Effector memory CD8-positive, alpha-beta T cell (primary cell): ENCODE data around the gene CIT.

ENCODE experiments used
- ATAC-seq: fragments of 150-1000 bp; cut with Tn5 transposase; replicated peaks from 2 replicates; pipeline ENCODE4 v1.10.0; 2021; ENCODE audit warnings: mild to moderate bottlenecking, moderate library complexity
- DNase-seq, 3 experiments: peaks; one replicate each; pipeline ENCODE4 v3.0.0; 2021
- H3K27ac Mint-ChIP-seq, 2 donors: one replicate each; pipeline ENCODE4 v1.8.0; 2022; ENCODE audit warnings: mild to moderate bottlenecking in 2 of 2, mixed read lengths in 2 of 2, moderate library complexity in 2 of 2
- H3K27me3 Mint-ChIP-seq, 2 donors: one replicate each; pipeline ENCODE4 v1.8.0; 2022; ENCODE audit warnings: mixed read lengths in 2 of 2
- H3K36me3 Mint-ChIP-seq: one replicate; pipeline ENCODE4 v1.8.0; 2022; ENCODE audit warnings: mild to moderate bottlenecking, moderate library complexity, mixed read lengths; ENCODE audit not compliant: insufficient read depth
- H3K4me1 Mint-ChIP-seq, 2 donors: one replicate each; pipeline ENCODE4 v1.8.0; 2022; ENCODE audit warnings: low read depth in 2 of 2, mixed read lengths in 2 of 2
- H3K4me3 Mint-ChIP-seq, 2 donors: one replicate each; pipeline ENCODE4 v1.8.0; 2022; ENCODE audit warnings: mild to moderate bottlenecking in 2 of 2, mixed read lengths in 2 of 2, moderate library complexity in 2 of 2
- H3K9me3 Mint-ChIP-seq, 2 donors: one replicate each; pipeline ENCODE4 v1.8.0; 2022; ENCODE audit warnings: mixed read lengths in 2 of 2

CIT gene

DNA sequence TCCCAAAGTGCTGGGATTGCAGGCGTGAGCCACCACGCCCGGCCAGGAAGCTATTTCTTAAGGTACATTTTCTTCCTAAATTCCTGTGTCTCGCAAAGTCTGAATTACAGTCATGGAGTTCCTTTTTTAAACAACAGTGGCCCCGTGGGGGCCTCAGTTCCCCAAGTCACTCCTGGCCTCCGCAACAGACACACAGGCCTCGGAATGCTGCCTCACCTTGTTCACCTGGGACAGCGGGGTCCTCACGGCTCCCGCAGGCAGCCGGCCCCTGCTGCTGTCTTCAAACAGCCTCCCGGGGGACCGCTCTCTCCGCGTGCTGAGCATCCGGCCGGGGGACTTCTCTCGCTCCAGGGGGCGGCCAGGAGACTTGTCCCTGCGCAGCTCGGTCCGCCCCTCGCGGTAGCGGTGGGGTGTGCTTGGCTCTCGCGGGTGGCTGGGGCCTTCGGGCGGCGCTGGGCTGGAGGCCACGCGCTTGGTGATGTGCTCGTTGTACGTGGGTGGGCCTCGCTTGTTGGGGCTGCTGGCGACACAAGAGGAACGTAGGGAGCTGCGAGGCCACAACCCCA, 187.1 kb downstream of the CIT start:
- H3K36me3 Mint-ChIP-seq, result no peaks in the 10 kb centered on the region
- no peaks in the 10 kb centered on the region for H3K9me3 Mint-ChIP-seq
- H3K4me1 Mint-ChIP-seq, result no peaks in the 10 kb centered on the region
- ATAC-seq, result no peak
- DNase-seq, result no peak
- H3K27ac Mint-ChIP-seq, result no peak overlapping the region
- H3K27me3 Mint-ChIP-seq, result no peaks in the 10 kb centered on the region
- H3K4me3 Mint-ChIP-seq, result no peak overlapping the region

DNA sequence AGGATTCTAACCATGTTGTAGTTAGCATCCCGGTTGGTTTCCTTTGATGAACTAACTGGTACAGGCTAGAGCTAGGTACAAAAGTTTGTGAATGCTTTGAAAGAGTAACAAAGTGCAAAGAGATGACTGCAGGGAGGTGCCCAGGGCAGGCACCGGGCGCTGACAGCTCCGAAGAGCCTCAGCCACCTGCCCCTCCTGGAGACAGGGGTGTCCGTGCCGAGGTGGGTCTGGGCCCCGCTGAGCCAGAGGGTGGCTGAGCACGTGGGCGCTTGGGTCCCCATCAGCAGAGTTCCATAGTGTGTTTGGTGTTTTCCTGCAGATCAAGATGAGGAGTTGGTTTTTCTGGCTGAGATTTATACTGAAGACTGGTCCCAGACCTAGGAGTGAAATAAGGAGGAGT, 189.2 kb downstream of the CIT start:
- Mint-ChIP-seq H3K36me3 (no peaks in the 10 kb centered on the region), H3K27ac (no peak overlapping the region), H3K27me3 (no peaks in the 10 kb centered on the region), H3K4me3 (no peak overlapping the region), H3K4me1 (no peaks in the 10 kb centered on the region), H3K9me3 (no peaks in the 10 kb centered on the region)
- ATAC-seq, result no peak
- no peak for DNase-seq

DNA sequence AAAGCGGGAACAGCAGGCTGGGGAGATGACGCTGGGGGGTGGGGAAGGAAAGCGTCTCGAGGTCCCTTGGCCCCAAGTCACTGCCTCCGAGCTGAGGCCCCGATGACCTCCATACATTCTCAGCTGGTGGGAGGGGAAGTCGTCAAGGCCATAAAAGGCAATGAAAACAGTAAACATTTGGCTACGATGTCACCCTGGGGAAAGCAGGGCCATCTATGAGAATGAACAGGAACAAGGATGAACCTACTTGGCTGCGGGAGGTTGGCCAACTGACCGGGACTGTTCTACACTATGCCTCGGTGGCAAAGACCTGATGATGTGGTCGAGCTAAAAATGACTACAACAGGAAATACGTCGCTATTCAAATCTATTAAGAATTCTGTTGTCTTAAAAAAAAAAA, 189.7 kb downstream of the CIT start:
- Mint-ChIP-seq H3K27ac (no peak overlapping the region), H3K36me3 (no peaks in the 10 kb centered on the region), H3K27me3 (no peaks in the 10 kb centered on the region), H3K4me3 (no peak overlapping the region), H3K9me3 (no peaks in the 10 kb centered on the region), H3K4me1 (no peaks in the 10 kb centered on the region)
- no peak for DNase-seq
- ATAC-seq, result no peak

DNA sequence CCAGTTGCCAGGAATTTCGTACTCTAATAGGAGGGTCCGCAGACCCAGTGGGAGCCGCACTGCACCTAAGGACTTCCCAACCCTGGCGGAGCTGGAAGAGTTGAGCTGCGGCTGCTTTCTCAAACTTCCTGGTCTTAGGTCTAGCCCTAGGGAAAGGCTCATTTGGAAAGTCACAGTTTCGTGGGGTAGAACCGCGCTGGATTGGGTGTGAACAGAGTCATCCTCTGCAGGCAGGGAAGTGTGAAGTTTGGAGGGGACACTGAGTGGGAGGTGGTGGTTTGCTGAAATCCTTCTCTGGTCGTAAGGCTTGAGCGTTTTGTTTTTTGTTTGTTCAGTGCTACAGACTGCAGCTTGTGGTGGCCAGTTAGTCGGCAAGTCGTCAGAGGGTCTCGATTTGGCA, 190.3 kb downstream of the CIT start:
- Mint-ChIP-seq H3K4me3 (no peak overlapping the region), H3K4me1 (peaks cover 0 to 1% of the 10 kb centered on the region in 2 donors), H3K27ac (no peak overlapping the region), H3K9me3 (no peaks in the 10 kb centered on the region), H3K36me3 (no peaks in the 10 kb centered on the region), H3K27me3 (no peaks in the 10 kb centered on the region)
- ATAC-seq (no peak), DNase-seq (no peak)

DNA sequence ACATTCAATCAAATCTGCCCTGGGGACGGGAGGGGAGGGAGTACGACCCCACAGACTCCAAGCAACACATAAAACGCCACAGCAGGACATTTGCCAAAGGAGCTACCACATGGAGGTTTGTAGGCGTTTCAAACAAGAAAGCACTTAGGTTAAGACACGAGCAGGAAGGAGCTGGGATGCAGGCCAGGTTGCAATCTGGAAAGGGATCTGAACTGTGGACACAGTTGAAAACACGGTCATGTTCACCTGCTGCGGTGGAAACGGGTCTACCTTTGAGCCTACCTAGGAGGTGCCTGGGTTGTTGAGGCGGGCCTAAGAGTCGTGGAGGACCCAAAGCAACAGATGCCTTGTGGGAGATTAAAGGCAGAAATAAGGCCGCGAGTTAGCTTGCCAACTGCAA, 190.8 kb downstream of the CIT start:
- ATAC-seq (no peak), DNase-seq (no peak)
- peaks cover 0 to 1% of the 10 kb centered on the region in 2 donors for H3K4me1 Mint-ChIP-seq
- no peak overlapping the region for H3K4me3 Mint-ChIP-seq
- H3K27ac Mint-ChIP-seq, result no peak overlapping the region
- H3K9me3 Mint-ChIP-seq, result no peaks in the 10 kb centered on the region
- no peaks in the 10 kb centered on the region for H3K36me3 Mint-ChIP-seq
- H3K27me3 Mint-ChIP-seq, result no peaks in the 10 kb centered on the region

DNA sequence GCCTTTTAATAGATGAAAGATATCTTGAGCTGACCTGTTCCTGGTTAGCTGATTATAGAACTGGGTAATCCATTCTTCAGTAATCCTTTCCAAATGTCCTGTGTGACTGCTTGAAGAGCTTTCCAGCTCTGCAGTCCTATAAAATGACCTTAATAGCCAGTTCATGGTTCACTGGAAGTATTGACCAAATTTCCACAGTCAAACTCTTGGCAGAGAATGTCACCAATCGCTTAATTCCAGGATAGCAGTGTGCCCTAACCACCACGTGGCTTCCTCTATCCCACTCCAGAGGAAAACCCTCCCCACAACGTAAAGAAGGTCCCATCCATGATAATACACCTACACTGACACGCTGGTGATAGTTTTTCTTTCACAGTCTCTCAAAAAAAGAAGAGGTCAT, 191.7 kb downstream of the CIT start:
- peaks cover 6% of the 10 kb centered on the region for H3K36me3 Mint-ChIP-seq
- H3K4me1 Mint-ChIP-seq, result peaks cover 0 to 1% of the 10 kb centered on the region in 2 donors
- no peaks in the 10 kb centered on the region for H3K9me3 Mint-ChIP-seq
- no peak for DNase-seq
- peak overlapping the region in 1 of 2 donors; percentile 12 for H3K27ac Mint-ChIP-seq
- no peaks in the 10 kb centered on the region for H3K27me3 Mint-ChIP-seq
- no peak overlapping the region for H3K4me3 Mint-ChIP-seq
- ATAC-seq, result no peak

DNA sequence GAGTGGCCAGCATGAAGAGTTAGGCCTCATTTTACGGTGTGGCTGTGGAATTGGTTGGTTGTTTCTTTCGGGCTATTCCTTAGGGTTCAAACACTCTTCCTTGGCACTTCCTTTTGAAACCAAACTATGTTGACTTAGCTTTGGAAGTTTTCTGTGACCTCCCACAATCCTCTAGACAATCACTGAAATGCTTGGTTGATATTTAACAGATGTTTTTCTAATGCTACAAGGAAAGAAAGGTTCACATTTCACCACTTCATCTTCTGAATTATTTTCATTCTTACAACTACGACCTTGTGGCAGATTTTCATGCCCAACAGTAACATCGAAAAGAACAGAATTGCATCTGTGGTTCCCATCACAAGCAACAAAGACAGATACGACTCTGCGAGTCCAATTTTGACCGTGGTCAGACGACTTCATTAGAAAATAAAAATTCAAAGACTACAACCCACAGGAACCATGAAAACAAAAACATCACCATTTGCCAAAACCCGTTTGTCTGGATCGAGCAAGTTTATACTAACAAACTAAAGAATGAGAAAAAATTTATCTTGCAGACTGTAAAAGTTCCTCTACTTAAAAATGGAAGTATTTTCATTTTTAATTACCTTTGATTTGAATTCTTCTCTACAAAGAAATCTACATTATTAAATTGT, 192.3 kb downstream of the CIT start:
- no peak for ATAC-seq
- no peak overlapping the region for H3K27ac Mint-ChIP-seq

DNA sequence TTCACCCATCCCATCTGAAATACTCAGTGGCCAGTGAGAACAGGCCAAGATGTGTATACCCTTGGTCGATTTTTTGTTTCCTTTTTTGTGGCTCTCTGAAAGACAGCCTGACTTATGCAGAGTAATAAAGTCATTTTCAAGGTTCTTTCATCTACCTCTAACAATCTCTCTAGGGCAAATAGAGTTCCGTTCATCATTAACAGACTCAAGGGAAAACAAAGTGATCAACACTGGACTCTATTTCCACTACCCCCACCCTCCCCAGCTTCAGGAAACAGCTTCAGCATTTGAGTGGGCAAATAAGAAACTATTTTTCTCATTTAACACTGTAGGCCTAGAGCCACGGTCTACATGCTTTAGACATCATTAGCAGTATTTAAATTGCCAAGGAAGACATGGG, 193.3 kb downstream of the CIT start:
- H3K4me1 Mint-ChIP-seq, result peaks cover 1 to 3% of the 10 kb centered on the region in 2 donors
- H3K27me3 Mint-ChIP-seq, result no peaks in the 10 kb centered on the region
- H3K4me3 Mint-ChIP-seq, result no peak overlapping the region
- ATAC-seq (no peak), DNase-seq (no peak)
- H3K27ac Mint-ChIP-seq, result no peak overlapping the region
- H3K36me3 Mint-ChIP-seq, result peaks cover 21% of the 10 kb centered on the region
- no peaks in the 10 kb centered on the region for H3K9me3 Mint-ChIP-seq

More for the DNA sequence above, 192.3 kb downstream of the CIT start:
- Mint-ChIP-seq H3K4me1 (peaks cover 1 to 2% of the 10 kb centered on the region in 2 donors), H3K4me3 (no peak overlapping the region), H3K9me3 (no peaks in the 10 kb centered on the region), H3K27me3 (no peaks in the 10 kb centered on the region), H3K36me3 (peaks cover 11% of the 10 kb centered on the region)
- DNase-seq, result no peak

DNA sequence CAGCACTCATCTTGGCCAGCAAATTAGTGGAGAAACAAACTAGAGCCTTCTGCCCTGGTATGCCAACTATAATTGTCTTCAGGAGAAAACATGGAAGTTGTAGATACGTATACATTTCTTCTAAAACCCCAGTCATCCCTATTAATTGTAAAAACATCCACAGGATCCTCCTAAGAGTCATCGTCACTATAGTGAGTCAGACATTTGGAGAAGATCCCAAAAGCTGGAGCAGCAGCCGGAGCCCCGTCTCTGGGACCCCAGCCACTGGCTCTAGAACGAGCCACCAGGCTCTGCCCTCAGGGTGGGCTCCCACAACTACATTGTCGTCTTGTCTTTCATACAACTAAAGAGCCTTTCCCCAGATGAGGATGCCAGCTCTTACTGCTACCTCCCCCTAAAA, 193.7 kb downstream of the CIT start:
- peak overlapping the region in 1 of 2 donors; percentile 86 for H3K27ac Mint-ChIP-seq
- peaks cover 23% of the 10 kb centered on the region for H3K36me3 Mint-ChIP-seq

DNA sequence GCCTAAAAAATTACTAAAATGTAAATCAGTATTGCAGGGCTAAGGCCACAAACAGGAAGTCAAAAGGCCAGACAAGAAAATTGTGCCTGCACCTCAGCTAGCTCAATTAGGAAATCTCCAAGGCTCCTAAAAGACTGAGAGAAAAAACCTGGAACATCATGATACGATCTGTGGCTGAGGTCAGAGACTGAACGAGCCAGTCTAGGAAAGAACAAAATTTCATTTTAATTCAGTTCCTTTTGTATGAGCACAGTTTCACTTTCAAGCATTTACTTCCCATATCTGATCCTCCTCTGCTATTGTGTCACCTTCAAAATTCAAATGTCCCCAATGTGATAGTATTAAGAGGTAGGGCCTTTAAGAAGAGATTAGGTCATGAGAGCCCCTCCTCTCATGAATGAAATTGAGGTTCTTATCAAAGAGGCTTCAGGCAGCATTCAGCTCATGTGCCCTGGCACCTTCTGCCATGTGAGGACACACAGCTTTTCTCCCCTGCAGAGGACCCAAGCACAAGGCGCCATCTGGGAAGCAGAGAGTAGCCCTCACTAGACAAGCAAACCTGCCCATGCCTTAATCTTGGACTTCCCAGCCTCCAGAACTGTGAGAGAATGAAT, 194.4 kb downstream of the CIT start:
- ATAC-seq, result peak; percentile 29
- Mint-ChIP-seq H3K36me3 (peaks cover 28% of the 10 kb centered on the region), H3K27me3 (no peaks in the 10 kb centered on the region), H3K4me3 (no peak overlapping the region), H3K4me1 (peaks cover 1 to 3% of the 10 kb centered on the region in 2 donors), H3K9me3 (no peaks in the 10 kb centered on the region), H3K27ac (peak overlapping the region; percentile 62 to 86)
- no peak for DNase-seq

More for the DNA sequence above, 193.7 kb downstream of the CIT start:
- no peak for ATAC-seq
- H3K4me1 Mint-ChIP-seq, result peaks cover 1 to 3% of the 10 kb centered on the region in 2 donors
- H3K4me3 Mint-ChIP-seq, result no peak overlapping the region
- no peaks in the 10 kb centered on the region for H3K27me3 Mint-ChIP-seq
- no peaks in the 10 kb centered on the region for H3K9me3 Mint-ChIP-seq
- DNase-seq, result no peak

DNA sequence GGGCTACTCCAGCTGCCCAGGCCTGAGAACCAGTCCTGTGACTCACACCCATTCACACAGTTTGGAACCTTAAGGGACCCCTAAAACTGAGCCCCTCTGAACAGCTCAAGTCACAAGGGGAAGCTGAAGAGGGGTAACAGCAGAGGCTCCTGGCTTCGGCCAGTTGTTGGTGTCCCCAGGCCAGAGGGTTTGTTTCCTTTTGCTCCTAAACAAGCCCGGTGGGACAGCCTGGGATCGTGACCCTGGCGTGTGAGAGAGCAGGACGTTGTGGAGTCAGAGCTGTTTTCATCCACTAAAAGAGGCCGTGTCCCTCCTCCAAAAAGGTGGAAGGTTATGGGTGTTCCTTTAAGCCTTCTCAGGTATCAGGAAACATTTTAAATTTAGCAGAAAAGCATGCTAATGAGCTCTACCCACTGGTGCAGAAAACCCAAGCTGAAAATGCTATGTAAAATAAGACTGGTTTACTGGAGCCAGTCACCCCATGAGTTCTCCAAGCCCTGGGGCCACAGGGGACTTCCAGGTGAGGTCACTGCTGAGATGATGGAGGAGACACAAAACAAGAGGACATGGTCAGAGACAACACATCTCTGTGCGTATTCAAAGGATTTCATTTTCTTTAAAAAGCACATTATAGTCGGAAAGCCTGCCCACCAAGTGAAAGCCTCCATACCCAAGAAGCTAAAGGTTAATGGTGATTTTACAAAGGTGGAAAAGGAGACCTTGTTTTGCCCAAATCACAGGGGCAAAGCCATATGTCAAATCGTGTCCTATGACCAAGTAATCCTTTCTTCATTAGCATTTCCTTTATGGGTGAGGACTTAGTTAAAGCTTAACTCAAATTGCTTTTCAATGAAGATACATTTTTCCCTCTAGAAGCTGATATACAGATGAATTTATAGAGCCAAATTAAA, 195.1 kb downstream of the CIT start:
- Mint-ChIP-seq H3K9me3 (no peaks in the 10 kb centered on the region), H3K27ac (peak overlapping the region; percentile 62 to 86), H3K4me3 (no peak overlapping the region), H3K36me3 (peaks cover 35% of the 10 kb centered on the region), H3K27me3 (no peaks in the 10 kb centered on the region), H3K4me1 (peaks cover 1 to 3% of the 10 kb centered on the region in 2 donors)
- ATAC-seq, result no peak
- no peak for DNase-seq

DNA sequence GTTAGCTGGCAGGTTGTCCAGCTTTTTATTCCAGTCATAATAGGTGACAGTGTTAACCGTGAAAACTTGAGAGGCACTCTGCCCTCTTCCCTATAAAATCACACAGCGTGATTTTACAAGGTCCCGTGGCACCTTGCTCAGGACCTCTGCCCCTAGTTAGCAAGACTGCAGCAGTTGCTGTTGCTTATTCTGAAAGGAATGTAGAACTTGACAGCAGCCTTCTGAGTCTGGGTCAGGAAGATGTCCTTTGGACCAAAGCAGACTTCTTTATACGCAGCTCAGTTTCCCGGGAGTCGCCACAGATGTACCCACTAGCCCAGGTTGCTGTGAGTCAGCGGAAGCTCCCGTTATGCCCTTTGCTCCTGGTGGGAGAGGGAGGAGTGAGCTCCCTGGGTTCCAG, 196.0 kb downstream of the CIT start:
- no peak overlapping the region for H3K27ac Mint-ChIP-seq
- ATAC-seq (no peak), DNase-seq (no peak)
- peaks cover 44% of the 10 kb centered on the region for H3K36me3 Mint-ChIP-seq
- no peaks in the 10 kb centered on the region for H3K9me3 Mint-ChIP-seq
- H3K4me3 Mint-ChIP-seq, result no peak overlapping the region
- no peaks in the 10 kb centered on the region for H3K27me3 Mint-ChIP-seq
- H3K4me1 Mint-ChIP-seq, result peaks cover 1 to 7% of the 10 kb centered on the region in 2 donors

DNA sequence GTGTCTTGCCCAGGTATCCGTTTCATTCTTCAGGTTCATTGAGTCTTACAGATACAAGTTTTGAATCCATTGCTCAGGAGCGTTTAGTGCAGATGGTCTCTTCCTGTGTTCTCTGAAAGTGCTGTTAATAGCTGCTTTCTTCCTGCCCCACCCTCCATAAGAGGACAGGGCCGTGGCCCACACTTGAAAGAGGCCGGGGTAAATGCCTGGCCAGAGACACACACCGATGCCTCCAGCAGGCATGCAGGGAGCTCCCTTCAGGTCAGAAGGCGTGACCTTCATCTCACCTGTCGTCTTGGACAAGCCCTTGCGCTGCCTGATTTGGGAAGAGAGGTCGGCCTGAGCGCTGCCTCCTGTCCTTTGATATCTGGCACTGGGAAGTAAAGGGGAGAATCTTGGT, 197.6 kb downstream of the CIT start:
- peaks cover 54% of the 10 kb centered on the region for H3K36me3 Mint-ChIP-seq

More for the DNA sequence above, 197.6 kb downstream of the CIT start:
- Mint-ChIP-seq H3K9me3 (no peaks in the 10 kb centered on the region), H3K4me1 (peaks cover 1 to 7% of the 10 kb centered on the region in 2 donors), H3K4me3 (no peak overlapping the region), H3K27me3 (no peaks in the 10 kb centered on the region), H3K27ac (peak overlapping the region in 1 of 2 donors; percentile 23)
- no peak for DNase-seq
- no peak for ATAC-seq
